ENCODE measurements around the gene FBLN5.
"Not testable (repeated sequence)": the region's sequence is repeated elsewhere in the genome, so short reads cannot be mapped to it uniquely, and the experiment has no call there.

FBLN5 gene

GRCh38 chr14:91882776-91883175, 64.7 kb downstream of the FBLN5 start:
- DNase-seq: no peak

GRCh38 chr14:91882369-91882768, 65.1 kb downstream of the FBLN5 start:
- no peak for DNase-seq

DNA sequence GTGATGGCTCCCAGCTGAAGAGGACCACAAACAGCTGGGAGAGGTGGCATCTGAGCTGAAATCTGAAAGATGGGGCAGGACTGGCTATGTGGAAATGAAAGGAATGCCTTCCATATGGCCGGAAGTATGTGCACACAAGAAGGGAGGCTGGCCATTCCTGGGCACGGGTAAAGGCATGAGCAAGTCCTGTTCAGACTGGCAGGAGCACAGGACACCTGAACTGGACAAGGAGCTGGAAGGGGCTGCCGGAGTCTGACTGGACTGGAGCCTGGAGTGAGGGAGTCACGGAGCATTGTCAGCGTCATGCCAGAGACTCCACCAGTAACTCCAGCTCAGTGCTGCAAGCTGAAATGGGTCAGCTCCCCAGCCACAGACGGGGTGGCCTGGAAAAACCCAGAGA, 68.3 kb downstream of the FBLN5 start:
- no peak for DNase-seq

GRCh38 chr14:91878274-91878673, 69.2 kb downstream of the FBLN5 start:
- no peak for DNase-seq

DNA sequence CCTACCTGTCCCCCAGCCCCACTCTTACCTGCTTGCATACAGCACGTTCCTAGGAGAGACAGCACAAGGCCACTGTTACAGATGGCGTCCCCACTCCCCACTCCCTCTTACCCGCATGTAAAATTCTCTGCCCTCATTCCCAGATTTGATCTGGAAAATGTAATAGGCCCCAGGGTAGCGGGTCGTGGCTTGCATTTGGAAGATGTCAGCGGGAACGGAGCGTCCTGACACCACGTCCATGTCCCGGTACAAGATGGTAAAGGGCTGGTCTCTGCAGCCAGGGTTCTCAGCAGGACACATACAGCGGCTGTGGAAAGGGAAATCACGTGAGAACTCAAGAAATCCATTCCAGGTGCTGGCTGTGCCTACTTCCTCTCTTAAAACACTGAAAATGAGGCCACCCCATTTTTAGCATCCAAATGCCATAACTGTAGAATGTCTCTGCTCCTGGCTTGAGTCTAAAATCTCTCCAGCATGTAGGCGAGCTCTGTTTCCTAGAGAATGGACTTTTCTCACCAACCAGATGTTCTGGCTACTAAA, 70.0 kb downstream of the FBLN5 start:
- DNase-seq: no peak

DNA sequence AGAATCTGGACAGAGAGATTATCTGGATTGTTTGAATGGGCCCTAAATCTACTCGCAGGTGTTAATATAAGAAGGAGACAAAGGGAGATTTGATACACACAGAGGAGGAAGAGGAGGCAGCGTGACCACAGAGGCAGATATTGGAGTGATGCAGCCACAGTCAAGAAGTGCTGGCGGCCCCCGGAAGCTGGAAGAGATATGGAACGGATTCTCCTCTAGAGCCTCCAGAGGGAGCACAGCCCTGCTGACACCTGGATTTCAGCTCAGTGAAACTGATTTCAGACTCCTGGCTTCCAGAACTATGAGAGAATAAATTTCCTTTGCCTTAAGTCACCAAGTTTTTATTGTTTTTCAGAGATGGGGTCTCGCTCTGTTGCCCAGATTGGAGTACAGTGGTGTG, 71.0 kb downstream of the FBLN5 start:
- DNase-seq: no peak

GRCh38 chr14:91875525-91876286, 71.8 kb downstream of the FBLN5 start:
- DNase-seq: no peak

GRCh38 chr14:91873471-91874415, 73.8 kb downstream of the FBLN5 start:
- peak; percentile 26 for DNase-seq

GRCh38 chr14:91872517-91873470, 74.7 kb downstream of the FBLN5 start:
- peak; percentile 29 for DNase-seq

DNA sequence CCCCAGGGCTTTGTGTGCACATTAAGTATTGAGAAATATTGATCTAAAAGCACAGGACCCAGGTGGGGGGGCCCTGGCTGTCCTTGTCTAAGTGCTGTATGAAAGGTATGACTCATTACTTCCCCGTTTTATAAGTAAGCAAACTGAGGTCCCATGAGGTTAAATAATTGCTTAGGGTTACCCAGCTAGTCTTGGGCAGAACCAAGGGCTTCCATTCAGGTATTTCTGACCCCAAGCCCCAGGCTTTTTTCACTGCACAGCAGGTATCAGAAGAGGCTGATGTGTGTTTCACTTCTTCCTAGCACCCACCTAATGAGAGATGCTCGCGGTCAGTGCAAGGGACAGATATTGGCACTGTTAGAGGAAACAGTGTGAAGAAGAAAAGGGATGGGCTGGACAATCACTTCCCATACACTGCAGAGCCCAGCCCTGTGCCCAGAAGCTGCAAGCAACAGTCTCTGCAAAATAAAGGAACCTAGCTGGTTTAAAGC, 75.4 kb downstream of the FBLN5 start:
- DNase-seq: peak; percentile 9

DNA sequence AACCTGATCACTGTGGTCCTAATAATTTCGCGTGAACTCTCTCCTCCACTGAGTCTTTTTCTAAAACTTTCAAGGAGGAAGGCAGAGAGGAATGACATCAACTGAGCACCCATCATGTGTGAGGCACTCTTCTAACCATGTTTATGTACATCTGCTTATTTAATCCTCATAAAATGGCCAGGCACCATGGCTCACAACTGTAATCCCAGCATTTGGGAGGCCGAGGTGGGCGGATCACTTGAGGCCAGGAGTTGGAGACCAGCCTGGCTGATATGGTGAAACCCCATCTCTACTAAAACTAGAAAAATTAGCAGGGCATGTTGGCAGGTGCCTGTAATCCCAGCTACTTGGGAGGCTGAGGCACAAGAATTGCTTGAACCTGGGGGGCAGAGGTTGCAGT, 76.1 kb downstream of the FBLN5 start:
- DNase-seq: not testable (repeated sequence)

GRCh38 chr14:91870890-91871289, 76.6 kb downstream of the FBLN5 start:
- DNase-seq: no peak

- no peak for DNase-seq
Measured at GRCh38 chr14:91870001-91870400, 77.5 kb downstream of the FBLN5 start.

GRCh38 chr14:91869556-91869955, 77.9 kb downstream of the FBLN5 start:
- DNase-seq: no peak

DNA sequence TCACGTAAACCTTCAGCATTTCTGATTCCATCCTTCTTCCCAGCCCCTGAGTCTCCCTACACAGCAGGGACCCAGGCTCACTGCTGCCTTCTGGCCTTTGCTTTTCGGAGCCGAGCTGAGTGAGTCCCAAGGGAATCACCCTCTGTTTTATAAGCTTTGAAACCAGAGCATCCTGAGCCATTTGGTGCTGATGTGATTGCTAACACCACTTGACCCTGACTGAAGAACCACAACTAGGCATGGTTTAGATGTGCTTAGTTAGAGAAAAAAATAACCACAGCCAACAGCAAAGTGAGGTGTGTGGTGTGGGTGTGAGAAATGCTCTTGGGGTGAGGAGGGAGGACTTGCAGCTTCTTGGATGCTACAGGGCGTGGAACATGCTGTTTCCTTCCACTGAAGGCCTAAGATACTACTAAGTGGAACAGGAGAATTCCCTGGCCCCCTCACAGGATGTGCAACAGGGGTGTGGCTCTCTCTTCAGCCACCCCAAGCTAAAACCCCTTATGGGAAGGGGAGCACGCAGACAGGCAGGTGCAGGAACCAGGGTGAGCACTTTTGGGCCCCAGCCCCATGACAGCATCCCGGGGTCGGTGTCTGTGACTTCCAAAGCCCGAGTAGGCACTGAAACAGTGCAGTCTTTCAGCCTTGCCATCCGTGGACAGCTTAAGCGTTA, 80.0 kb downstream of the FBLN5 start, which contains the start of gene TC2N:
TSS of gene TC2N (minus strand) at position 221 of the 673 bp plus-strand sequence. CDS start 53,767 bp downstream, outside the sequence.
- no peak for DNase-seq

DNA sequence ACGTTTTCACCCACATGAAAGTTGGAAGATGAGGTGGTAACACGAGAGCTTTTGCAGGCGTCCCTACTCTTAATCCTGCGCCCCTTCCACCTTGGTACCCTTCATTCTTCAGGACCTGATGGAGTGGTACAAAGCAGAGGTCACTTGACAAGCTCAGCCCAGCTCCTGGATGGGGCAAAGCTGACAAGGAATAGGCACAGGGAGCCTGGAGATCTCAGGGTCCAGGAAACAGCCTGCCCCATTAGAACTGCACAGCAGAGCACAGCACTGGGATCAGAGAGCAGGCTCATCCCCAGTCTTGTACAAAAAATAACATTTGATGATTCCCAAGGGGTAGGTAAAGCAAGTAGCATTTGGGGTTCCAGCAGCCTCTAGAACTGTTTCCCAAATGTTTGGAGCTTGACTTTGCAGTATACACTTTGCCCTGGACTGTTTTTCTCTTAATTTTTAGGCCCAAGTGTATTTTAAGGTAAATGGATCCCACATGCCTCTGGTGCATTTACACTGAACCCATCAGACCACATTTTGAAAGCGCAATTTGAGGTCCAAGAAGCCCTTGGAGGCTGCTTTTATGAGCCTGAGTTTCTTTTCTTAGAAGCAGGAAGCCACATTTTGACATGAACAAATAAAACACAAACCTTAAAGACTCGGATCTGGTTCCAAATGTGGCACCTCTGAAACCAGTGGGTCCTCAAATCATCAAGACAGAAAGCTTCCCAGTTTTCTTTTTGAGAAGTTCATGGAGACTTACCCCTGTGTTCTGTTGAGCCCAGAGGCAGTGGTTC, 80.8 kb downstream of the FBLN5 start:
- no peak for DNase-seq

- no peak for DNase-seq
Measured at GRCh38 chr14:91866061-91866460, 81.4 kb downstream of the FBLN5 start.

- DNase-seq: no peak
Measured at GRCh38 chr14:91862417-91862816, 85.1 kb downstream of the FBLN5 start.

GRCh38 chr14:91861091-91861490, 86.4 kb downstream of the FBLN5 start:
- no peak for DNase-seq

DNA sequence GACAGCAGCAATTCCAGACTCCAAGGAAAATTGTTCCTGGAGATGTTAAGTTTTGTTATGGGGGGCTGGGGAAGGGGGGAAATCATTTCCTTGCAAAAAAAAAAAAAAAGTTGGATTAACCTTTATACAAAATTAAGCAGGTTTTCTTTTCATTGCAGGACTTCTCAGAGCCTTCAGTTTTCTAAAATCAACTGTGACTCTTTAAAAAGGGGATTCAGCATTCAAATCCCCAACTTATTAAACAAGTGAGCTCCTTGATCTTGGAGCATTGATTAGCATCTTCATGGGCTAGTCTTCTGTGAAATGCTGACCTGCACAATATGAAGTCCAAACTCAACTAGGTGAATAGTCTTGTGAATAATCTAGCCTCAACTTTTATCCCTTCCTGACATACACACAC, 87.3 kb downstream of the FBLN5 start:
- DNase-seq: no peak
